ENCODE measurements around the gene PGM5. TPM values are rescaled to one million over a fixed set of nuclear protein-coding genes. Genes with fewer than 3 reads are reported as not detected.

Gene PGM5
- total RNA-seq, 1 donor from 2014 or later = 70.9 TPM

DNA sequence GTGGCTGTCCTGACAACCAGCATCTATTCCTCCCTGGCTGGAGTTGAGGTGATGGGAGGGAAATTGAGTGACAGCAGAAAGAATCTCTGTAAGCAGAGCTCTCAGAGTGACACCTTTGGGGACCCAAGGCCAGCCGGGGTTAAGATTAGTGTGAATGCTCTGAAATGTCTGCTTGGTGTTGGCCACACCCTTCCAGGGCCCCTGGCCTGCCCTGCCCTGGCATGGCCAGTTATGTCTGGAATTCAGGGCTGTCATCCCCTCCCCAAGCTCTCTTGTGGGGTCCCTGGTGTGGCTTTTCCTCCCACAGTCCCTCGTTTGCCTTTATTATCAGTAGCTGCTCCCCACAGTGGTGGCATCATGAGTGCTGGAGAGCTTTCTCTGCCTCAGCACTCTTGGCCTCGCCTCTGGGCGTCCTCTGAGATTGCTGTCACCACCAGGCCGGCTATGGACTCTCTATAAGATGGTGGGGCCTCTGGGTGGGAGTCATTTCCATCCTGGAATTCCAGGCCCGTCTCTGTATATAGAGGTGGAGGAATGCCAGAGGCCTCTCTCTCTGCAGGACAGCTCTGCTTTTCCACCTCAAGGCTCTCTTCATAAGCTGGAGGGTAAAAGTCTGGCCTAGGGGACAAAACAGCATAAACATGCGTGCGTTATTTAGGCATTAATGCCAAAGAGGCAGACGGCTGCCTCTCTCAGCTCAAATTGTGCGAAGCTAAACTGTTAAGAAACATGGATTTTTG is 180.6 kb downstream of the PGM5 start:
- peak overlapping the region; percentile 72 to 88 for H3K27ac ChIP-seq
- TF ChIP-seq, protein P1, sequence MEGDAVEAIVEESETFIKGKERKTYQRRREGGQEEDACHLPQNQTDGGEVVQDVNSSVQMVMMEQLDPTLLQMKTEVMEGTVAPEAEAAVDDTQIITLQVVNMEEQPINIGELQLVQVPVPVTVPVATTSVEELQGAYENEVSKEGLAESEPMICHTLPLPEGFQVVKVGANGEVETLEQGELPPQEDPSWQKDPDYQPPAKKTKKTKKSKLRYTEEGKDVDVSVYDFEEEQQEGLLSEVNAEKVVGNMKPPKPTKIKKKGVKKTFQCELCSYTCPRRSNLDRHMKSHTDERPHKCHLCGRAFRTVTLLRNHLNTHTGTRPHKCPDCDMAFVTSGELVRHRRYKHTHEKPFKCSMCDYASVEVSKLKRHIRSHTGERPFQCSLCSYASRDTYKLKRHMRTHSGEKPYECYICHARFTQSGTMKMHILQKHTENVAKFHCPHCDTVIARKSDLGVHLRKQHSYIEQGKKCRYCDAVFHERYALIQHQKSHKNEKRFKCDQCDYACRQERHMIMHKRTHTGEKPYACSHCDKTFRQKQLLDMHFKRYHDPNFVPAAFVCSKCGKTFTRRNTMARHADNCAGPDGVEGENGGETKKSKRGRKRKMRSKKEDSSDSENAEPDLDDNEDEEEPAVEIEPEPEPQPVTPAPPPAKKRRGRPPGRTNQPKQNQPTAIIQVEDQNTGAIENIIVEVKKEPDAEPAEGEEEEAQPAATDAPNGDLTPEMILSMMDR (IDR thresholded peaks at IDR 0.05) = no peak
- intact Hi-C loops (cut with DNase I) = no loop called here
- no peaks in the 10 kb centered on the region for H3K27me3 ChIP-seq
- no peak overlapping the region for H3K4me3 ChIP-seq
- H3K9me3 ChIP-seq = no peaks in the 10 kb centered on the region
- H3K4me1 ChIP-seq = peaks cover 0 to 16% of the 10 kb centered on the region in 2 donors
- peaks cover 0 to 13% of the 10 kb centered on the region in 2 donors for H3K36me3 ChIP-seq
- DNase-seq (ENCODE audit: low spot score in 2 of 2) = no peak

DNA sequence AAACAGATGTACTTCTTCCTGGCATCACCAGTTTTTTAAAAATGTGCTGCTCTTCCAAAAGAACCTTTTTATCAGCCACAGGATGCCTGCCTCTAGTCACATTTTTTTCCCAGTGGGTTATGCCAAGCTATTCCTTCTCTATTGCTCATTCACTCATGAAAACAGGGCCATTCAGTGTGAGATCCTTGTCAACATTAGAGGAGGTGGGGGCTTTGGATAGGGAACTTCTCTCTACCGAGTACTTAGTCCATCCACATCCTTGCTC is 181.1 kb downstream of the PGM5 start:
- no peaks in the 10 kb centered on the region for H3K9me3 ChIP-seq
- intact Hi-C loops (cut with DNase I) = no loop called here
- H3K27ac ChIP-seq = peak overlapping the region; percentile 72 to 88
- no peak overlapping the region for H3K4me3 ChIP-seq
- DNase-seq (ENCODE audit: low spot score in 2 of 2) = no peak
- H3K36me3 ChIP-seq = peaks cover 0 to 11% of the 10 kb centered on the region in 2 donors
- TF ChIP-seq, protein P1 (IDR thresholded peaks at IDR 0.05) = no peak
- H3K4me1 ChIP-seq = peaks cover 0 to 16% of the 10 kb centered on the region in 2 donors
- no peaks in the 10 kb centered on the region for H3K27me3 ChIP-seq

DNA sequence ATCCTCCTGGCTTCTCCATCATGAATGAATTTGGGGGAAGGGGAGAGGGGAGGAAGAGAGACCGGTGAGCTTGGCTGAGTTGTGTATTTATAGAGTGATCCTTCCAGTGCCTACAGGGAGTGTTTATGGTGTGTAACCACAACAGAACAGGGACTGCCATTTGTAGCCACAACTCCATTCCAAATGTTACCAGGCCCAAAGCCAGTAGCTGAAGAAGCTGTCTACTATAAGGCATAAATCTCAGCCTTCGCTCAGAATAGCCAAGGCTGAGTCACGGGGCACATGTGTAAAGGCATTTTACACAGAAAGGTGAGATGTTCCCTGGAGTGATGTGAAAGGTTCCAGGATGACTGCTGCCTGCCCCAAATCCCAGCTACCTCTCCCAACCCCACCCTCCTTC is 181.8 kb downstream of the PGM5 start:
- intact Hi-C loops (cut with DNase I) = loop anchor here (1.0 kb wide), 1 partner anchor 38 kb away; no protein-coding TSS in a partner anchor
- Histone ChIP-seq H3K27me3 (no peaks in the 10 kb centered on the region), H3K27ac (peak overlapping the region; percentile 72 to 88), H3K9me3 (no peaks in the 10 kb centered on the region), H3K36me3 (peaks cover 0 to 9% of the 10 kb centered on the region in 2 donors), H3K4me3 (no peak overlapping the region), H3K4me1 (peaks cover 0 to 16% of the 10 kb centered on the region in 2 donors)
- peak in 1 of 2 donors; percentile 79 for DNase-seq (ENCODE audit: low spot score in 2 of 2)
- TF ChIP-seq, protein P1 (IDR thresholded peaks at IDR 0.05) = no peak

DNA sequence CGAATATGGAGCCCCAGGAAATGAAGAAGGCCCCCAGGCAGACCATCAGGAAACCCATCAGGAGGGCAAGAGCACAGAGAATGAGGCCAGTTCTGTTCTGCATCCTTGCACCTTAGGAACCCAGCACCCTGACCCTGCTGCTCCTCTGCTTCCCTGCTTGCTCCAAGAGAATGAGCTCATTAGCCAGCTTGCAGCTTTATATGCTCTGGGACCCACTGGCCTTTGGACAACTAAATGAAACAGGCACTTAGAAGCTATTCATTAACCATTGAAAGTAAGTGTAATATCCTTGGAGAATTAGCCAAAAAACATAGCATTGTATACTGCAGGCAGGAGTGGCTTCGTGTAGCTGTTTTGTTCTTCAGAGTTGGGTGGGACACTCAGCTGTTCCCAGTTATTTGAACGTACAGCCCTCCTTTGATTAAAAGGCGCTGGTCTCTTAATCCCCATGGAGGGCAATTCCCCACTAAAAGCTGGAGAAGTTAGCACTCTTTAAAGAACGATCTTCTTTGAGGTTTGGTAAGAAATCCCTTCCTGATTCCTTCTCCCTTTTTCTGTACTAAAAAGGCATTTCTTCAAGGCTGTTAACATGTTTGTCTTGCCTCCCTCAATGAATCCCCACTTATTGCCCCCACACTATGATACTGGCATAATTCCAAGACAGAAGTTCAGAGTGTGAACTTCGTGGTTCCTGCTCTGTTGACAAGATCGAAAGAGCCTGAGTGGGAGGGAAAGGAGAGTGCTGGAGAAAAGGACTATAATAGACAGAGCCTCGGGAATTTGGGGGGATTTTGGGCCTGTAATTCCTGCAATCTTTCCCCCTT is 184.5 kb downstream of the PGM5 start, which contains the start of gene TMEM252:
Gene TMEM252 (minus strand): TSS at position 172 of the 824 bp plus-strand sequence. CDS start 69 bp downstream, at position 103.
- Histone ChIP-seq H3K4me3 (peak within 1 kb of the TSS in 1 of 2 donors; percentile 13), H3K36me3 (no peaks in the 10 kb centered on the region), H3K9me3 (no peaks in the 10 kb centered on the region), H3K27ac (peak within 1 kb of the TSS; percentile 39 to 54), H3K27me3 (no peaks in the 10 kb centered on the region), H3K4me1 (peaks cover 0 to 16% of the 10 kb centered on the region in 2 donors)
- intact Hi-C loops (cut with DNase I) = no loop called here
- no peak for DNase-seq (ENCODE audit: low spot score in 2 of 2)
- TF ChIP-seq, protein P1 (IDR thresholded peaks at IDR 0.05) = no peak

DNA sequence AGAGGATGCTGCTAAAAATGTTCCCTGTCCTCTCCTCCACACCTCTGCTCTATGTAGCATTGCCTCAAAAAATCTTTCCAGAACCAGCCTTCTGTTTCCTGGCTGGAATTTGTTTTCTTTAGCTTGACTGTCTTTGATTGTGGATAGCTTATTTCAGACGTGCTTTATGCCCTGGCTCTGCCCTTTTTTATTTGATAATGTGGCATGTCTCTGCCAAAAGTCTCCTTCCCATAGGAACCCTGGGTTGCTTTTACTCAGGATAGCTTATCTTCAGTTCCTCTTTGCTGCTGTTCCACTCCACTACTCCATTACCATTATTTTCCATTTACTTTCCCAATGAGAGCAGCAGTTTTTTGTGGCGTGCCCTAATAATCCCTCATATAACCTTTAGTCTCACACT is 185.2 kb downstream of the PGM5 start:
- H3K27me3 ChIP-seq = no peaks in the 10 kb centered on the region
- no peak overlapping the region for H3K4me3 ChIP-seq
- H3K9me3 ChIP-seq = no peaks in the 10 kb centered on the region
- H3K27ac ChIP-seq = peak overlapping the region; percentile 39 to 54
- no peak for DNase-seq (ENCODE audit: low spot score in 2 of 2)
- no peaks in the 10 kb centered on the region for H3K36me3 ChIP-seq
- TF ChIP-seq, protein P1 (IDR thresholded peaks at IDR 0.05) = no peak
- intact Hi-C loops (cut with DNase I) = no loop called here
- peaks cover 0 to 16% of the 10 kb centered on the region in 2 donors for H3K4me1 ChIP-seq
